Kidney (tissue), 14 donors: ENCODE measurements around the gene SCRN3. TPM values are rescaled to one million over a fixed set of nuclear protein-coding genes. Genes with fewer than 3 reads are reported as not detected.

ENCODE experiments used
- DNase-seq, 5 donors: peaks; one replicate each; pipeline ENCODE4 v3.0.0-alpha.2; 2013 to 2020
- FAIRE-seq: peaks from 2 replicates; lab custom pipeline; 2012; peaks lifted over from hg19 to GRCh38; lab: Jason Lieb, UNC
- H3K27ac ChIP-seq, 2 donors: one replicate each; pipeline ENCODE4 v1.7.0; 2013; ENCODE audit warnings: low read depth in 2 of 2, low read length in 2 of 2, inconsistent platforms in 1 of 2
- H3K27me3 ChIP-seq: one replicate; pipeline ENCODE4 v1.7.1; 2013; ENCODE audit warnings: low read length, inconsistent platforms; ENCODE audit not compliant: control insufficient read depth, insufficient read depth
- H3K36me3 ChIP-seq, 3 donors: one replicate each; pipeline versions ENCODE4 v1.7.0 to v1.7.1; 2013; ENCODE audit warnings: low read length in 3 of 3, control low read depth in 1 of 3, inconsistent platforms in 1 of 3; ENCODE audit not compliant: insufficient read depth in 3 of 3, control insufficient read depth in 2 of 3
- H3K4me1 ChIP-seq, 3 donors: one replicate each; pipeline versions ENCODE4 v1.7.0 to v1.7.1; 2013; ENCODE audit warnings: low read length in 3 of 3, inconsistent platforms in 1 of 3, low read depth in 1 of 3; ENCODE audit not compliant: control insufficient read depth in 2 of 3, insufficient read depth in 2 of 3
- H3K4me3 ChIP-seq, 3 donors: one replicate each; pipeline versions ENCODE4 v1.7.0 to v1.8.1; 2013; ENCODE audit warnings: low read length in 3 of 3, control low read depth in 1 of 3, inconsistent platforms in 1 of 3
- H3K9ac ChIP-seq, 3 donors: one replicate each; pipeline versions ENCODE4 v1.7.0 to v1.7.1; 2013; ENCODE audit warnings: low read length in 3 of 3, control low read depth in 1 of 3, inconsistent platforms in 1 of 3
- H3K9me3 ChIP-seq, 3 donors: one replicate each; pipeline versions ENCODE4 v1.7.0 to v1.7.1; 2013; ENCODE audit warnings: low read length in 3 of 3, control low read depth in 1 of 3, inconsistent platforms in 1 of 3; ENCODE audit not compliant: control insufficient read depth in 2 of 3, insufficient read depth in 1 of 3
- intact Hi-C: fragments of 100-400 bp; cut with DNase I; formaldehyde crosslinking; loops from one replicate; pipeline ENCODE4 v1.11.1; 2022
- polyA plus RNA-seq: library from polyadenylated mRNA; stranded (reverse); fragments of 350-450 nt; fragmentation: Illumina TruSeq; extraction: RNeasy Lipid Tissue Mini Kit (QIAGEN cat#74804); gene quantifications from one replicate; pipeline ENCODE4 v1.2.3, GENCODE V29; 2014; ENCODE audit warnings: low read depth, low replicate concordance; ENCODE audit not compliant: insufficient read depth
- total RNA-seq: library from RNA; stranded (reverse); fragmentation: NEBNext Ultra II Directional; extraction: Animal tissue kit (Norgen Biotek cat#: 25700); gene quantifications from one replicate; pipeline ENCODE4 v1.2.1, GENCODE V29; 2021
- TF ChIP-seq, protein P1 (sequence below): IDR thresholded peaks from 3 replicates; pipeline ENCODE4 v1.5.1; 2012; ENCODE audit warnings: mild to moderate bottlenecking, moderate library complexity, borderline replicate concordance; ENCODE audit not compliant: insufficient read depth; ENCODE audit errors: extremely low read depth
- donor health status: control.
- donor health status: control.
- donor health status: control.
- donor health status: control.
- donor health status: control.
- donor health status: DM: yes; HTN: yes; CAD: no.
- donor health status: Normal renal cell carcinoma (clear cell type).

Gene SCRN3
- total and polyA plus RNA-seq, 2 donors from 2014 or later, result 13.7 to 29.0 TPM

DNA sequence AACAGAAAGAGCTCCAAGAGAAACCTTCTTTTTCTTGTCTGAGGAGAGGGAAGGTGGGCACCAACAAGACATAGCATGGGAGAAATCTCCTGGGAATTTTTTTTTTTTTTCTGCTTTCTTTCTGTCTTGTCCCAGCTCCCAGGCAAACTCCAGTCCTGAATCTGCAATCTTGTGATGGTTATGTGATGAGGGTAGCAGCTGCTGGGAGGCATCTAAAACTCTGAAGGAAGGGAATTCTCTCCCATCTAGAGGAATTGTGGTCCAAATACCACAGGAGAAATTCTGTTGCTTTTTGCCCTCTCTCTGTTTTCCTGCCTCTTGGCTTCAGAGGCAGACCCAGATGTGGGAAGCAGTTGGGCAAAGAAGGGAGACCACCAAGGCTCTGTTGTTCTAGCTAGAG lies 16.7 kb downstream of the SCRN3 start:
- no peak for FAIRE-seq
- H3K27ac ChIP-seq, result no peak overlapping the region
- H3K27me3 ChIP-seq, result no peaks in the 10 kb centered on the region
- H3K36me3 ChIP-seq, result peaks cover 0 to 2% (median 0%) of the 10 kb centered on the region in 3 donors
- intact Hi-C loops, result no loop called here
- no peak for DNase-seq
- TF ChIP-seq, protein P1, sequence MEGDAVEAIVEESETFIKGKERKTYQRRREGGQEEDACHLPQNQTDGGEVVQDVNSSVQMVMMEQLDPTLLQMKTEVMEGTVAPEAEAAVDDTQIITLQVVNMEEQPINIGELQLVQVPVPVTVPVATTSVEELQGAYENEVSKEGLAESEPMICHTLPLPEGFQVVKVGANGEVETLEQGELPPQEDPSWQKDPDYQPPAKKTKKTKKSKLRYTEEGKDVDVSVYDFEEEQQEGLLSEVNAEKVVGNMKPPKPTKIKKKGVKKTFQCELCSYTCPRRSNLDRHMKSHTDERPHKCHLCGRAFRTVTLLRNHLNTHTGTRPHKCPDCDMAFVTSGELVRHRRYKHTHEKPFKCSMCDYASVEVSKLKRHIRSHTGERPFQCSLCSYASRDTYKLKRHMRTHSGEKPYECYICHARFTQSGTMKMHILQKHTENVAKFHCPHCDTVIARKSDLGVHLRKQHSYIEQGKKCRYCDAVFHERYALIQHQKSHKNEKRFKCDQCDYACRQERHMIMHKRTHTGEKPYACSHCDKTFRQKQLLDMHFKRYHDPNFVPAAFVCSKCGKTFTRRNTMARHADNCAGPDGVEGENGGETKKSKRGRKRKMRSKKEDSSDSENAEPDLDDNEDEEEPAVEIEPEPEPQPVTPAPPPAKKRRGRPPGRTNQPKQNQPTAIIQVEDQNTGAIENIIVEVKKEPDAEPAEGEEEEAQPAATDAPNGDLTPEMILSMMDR, result no peak
- no peak overlapping the region for H3K4me3 ChIP-seq
- H3K9me3 ChIP-seq, result no peaks in the 10 kb centered on the region
- H3K4me1 ChIP-seq, result no peaks in the 10 kb centered on the region
- no peak overlapping the region for H3K9ac ChIP-seq

DNA sequence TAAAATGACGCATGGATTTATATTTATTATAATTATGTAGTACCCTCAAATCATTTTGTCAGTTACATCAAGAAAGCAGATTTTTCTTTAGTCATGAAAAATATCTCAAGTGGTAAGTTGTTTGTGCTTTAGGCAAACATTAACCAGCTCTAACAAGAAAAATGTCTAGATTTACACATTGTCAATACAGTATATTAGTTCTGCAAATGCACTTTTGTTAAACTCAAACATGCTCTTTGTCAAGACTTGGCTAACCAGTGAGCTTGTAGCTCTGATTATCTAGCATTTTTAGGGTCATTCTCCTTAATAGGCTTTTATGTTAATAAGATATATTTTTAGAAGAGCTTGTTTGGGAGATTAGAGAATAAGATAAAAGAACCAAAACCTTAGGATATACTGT lies 32.7 kb downstream of the SCRN3 start:
- H3K36me3 ChIP-seq, result peaks cover 0 to 5% (median under 1%) of the 10 kb centered on the region in 3 donors
- H3K4me1 ChIP-seq, result no peaks in the 10 kb centered on the region
- no peak overlapping the region for H3K27ac ChIP-seq
- intact Hi-C loops, result no loop called here
- H3K9ac ChIP-seq, result no peak overlapping the region
- no peaks in the 10 kb centered on the region for H3K27me3 ChIP-seq
- DNase-seq, result no peak
- peak; percentile 42 for FAIRE-seq
- no peak overlapping the region for H3K4me3 ChIP-seq
- no peaks in the 10 kb centered on the region for H3K9me3 ChIP-seq
- TF ChIP-seq, protein P1, result no peak

DNA sequence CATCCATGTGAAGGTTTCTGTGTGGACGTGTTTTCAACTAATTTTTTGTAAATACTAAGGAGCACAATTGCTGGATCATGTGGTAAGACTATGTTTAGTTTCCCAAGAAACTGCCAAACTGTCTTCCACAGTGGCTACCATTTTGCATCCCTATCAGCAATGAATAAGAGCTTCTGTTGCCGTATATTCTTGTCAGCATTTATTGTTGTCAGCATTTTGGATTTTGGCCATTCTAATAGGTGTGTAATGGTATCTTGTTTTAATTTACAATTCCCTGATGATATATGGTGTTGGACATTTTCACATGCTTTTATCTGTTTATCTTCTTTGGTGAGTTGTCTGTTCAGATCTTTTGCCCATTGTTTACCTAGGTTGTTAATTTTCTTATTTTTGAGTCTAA lies 34.5 kb downstream of the SCRN3 start:
- H3K36me3 ChIP-seq, result peaks cover 0 to 4% (median 4%) of the 10 kb centered on the region in 3 donors
- H3K27me3 ChIP-seq, result no peaks in the 10 kb centered on the region
- DNase-seq, result no peak
- intact Hi-C loops, result no loop called here
- FAIRE-seq, result no peak
- H3K4me3 ChIP-seq, result no peak overlapping the region
- H3K9me3 ChIP-seq, result no peaks in the 10 kb centered on the region
- TF ChIP-seq, protein P1, result no peak
- no peak overlapping the region for H3K27ac ChIP-seq
- no peak overlapping the region for H3K9ac ChIP-seq
- no peaks in the 10 kb centered on the region for H3K4me1 ChIP-seq

DNA sequence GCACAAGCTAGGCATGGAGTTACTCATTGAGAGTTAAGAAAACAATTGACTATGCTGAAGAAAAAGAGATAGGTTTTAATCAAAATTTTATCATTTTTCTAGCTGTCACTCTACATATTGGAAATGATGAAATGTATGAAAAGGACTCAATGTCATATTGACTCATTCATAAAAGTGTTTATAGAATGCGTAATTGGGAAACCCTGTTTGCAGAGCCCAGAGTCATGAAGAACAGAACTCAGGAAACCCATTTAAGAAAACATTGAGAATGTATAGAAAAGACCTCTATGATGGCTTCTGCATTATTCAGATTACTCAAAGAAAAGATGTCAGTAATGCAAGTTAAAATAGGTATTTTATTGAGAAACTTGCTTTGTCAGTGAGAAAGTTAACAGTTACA lies 36.4 kb downstream of the SCRN3 start:
- Histone ChIP-seq H3K36me3 (peaks cover 0 to 8% (median 7%) of the 10 kb centered on the region in 3 donors), H3K9ac (no peak overlapping the region), H3K4me3 (no peak overlapping the region), H3K27me3 (no peaks in the 10 kb centered on the region), H3K27ac (no peak overlapping the region), H3K4me1 (no peaks in the 10 kb centered on the region), H3K9me3 (no peaks in the 10 kb centered on the region)
- TF ChIP-seq, protein P1, result no peak
- DNase-seq (no peak), FAIRE-seq (no peak)
- intact Hi-C loops, result no loop called here
